Activated naive CD8-positive, alpha-beta T cell treated with anti-CD3 and anti-CD28 coated beads, Interleukin-2, amount 50 U/mL, for 16 hours (primary cell): ENCODE data around the gene TPCN2.

Source experiments
- DNase-seq: peaks from one replicate; pipeline ENCODE4 v3.0.0-alpha.2; 2020; ENCODE audit warnings: low read depth, low spot score

The TPCN2 gene

GRCh38 chr11:69094111-69094914 is 45.6 kb downstream of the TPCN2 start:
- DNase-seq: no peak

- no peak for DNase-seq
Observed at GRCh38 chr11:69094915-69095290, 46.2 kb downstream of the TPCN2 start.

GRCh38 chr11:69095300-69095699 is 46.6 kb downstream of the TPCN2 start:
- no peak for DNase-seq

- no peak for DNase-seq
Observed at GRCh38 chr11:69096473-69096872, 47.7 kb downstream of the TPCN2 start.

GRCh38 chr11:69097263-69097662 is 48.5 kb downstream of the TPCN2 start:
- no peak for DNase-seq

GRCh38 chr11:69099180-69099579 is 50.4 kb downstream of the TPCN2 start:
- no peak for DNase-seq

GRCh38 chr11:69100454-69101114 is 51.9 kb downstream of the TPCN2 start:
- DNase-seq: no peak

- DNase-seq: peak; percentile 53
Observed at GRCh38 chr11:69101115-69101791, 52.5 kb downstream of the TPCN2 start.

GRCh38 chr11:69101792-69102695 is 53.3 kb downstream of the TPCN2 start:
- DNase-seq: no peak

- no peak for DNase-seq
Observed at GRCh38 chr11:69102732-69103615, 54.2 kb downstream of the TPCN2 start.

GRCh38 chr11:69104212-69104855 is 55.6 kb downstream of the TPCN2 start:
- DNase-seq: no peak

GRCh38 chr11:69104856-69105395 is 56.2 kb downstream of the TPCN2 start:
- no peak for DNase-seq

GRCh38 chr11:69105461-69106030 is 56.8 kb downstream of the TPCN2 start:
- DNase-seq: no peak

- no peak for DNase-seq
Observed at GRCh38 chr11:69106031-69106811, 57.5 kb downstream of the TPCN2 start.

GRCh38 chr11:69107413-69107812 is 58.7 kb downstream of the TPCN2 start:
- no peak for DNase-seq

GRCh38 chr11:69108030-69108429 is 59.3 kb downstream of the TPCN2 start:
- no peak for DNase-seq

GRCh38 chr11:69108559-69108958 is 59.8 kb downstream of the TPCN2 start:
- DNase-seq: no peak

GRCh38 chr11:69109101-69109500 is 60.4 kb downstream of the TPCN2 start:
- DNase-seq: no peak

GRCh38 chr11:69110451-69110850 is 61.7 kb downstream of the TPCN2 start:
- DNase-seq: no peak
